Loucy (cell line): ENCODE measurements around the gene TBC1D20.

Experiments used
- H2AFZ ChIP-seq: fragments of 200-600 bp; sonication (generic); 2 replicates; pipeline ENCODE4 v1.6.0; 2016; ENCODE audit warnings: antibody characterized with exemption, mild to moderate bottlenecking, low read length, moderate library complexity
- H3F3A ChIP-seq: fragments of 200-600 bp; 2 replicates; pipeline ENCODE4 v1.6.0; 2016; ENCODE audit warnings: antibody characterized with exemption, low read depth, mild to moderate bottlenecking
- H3K27me3 ChIP-seq: fragments of 200-600 bp; sonication (generic); 2 replicates; pipeline ENCODE4 v1.6.1; 2014; ENCODE audit warnings: low read length, mild to moderate bottlenecking; ENCODE audit not compliant: insufficient read depth, poor library complexity, severe bottlenecking
- H3K36me3 ChIP-seq: fragments of 200-600 bp; sonication (generic); 2 replicates; pipeline ENCODE4 v1.6.1; 2016; ENCODE audit warnings: low read length; ENCODE audit not compliant: insufficient read depth
- H3K4me1 ChIP-seq: fragments of 200-600 bp; sonication (generic); 2 replicates; pipeline ENCODE4 v1.5.1; 2014; ENCODE audit warnings: low read length, mild to moderate bottlenecking; ENCODE audit not compliant: insufficient read depth, poor library complexity, severe bottlenecking
- H3K4me2 ChIP-seq: fragments of 200-600 bp; sonication (generic); 2 replicates; pipeline ENCODE4 v1.6.0; 2014; ENCODE audit warnings: antibody characterized with exemption, low read length, low read depth, mild to moderate bottlenecking; ENCODE audit not compliant: poor library complexity, severe bottlenecking
- H3K4me3 ChIP-seq: fragments of 200-600 bp; sonication (generic); 2 replicates; pipeline ENCODE4 v1.5.1; 2014; ENCODE audit warnings: low read length, mild to moderate bottlenecking, mixed read lengths; ENCODE audit not compliant: poor library complexity, severe bottlenecking
- H3K79me2 ChIP-seq: fragments of 200-600 bp; sonication (generic); 2 replicates; pipeline ENCODE4 v1.6.1; 2014; ENCODE audit warnings: low read length; ENCODE audit not compliant: insufficient read depth
- H3K9ac ChIP-seq: fragments of 200-600 bp; sonication (generic); 2 replicates; pipeline ENCODE4 v1.6.0; 2014; ENCODE audit warnings: mild to moderate bottlenecking, low read depth, low read length, moderate library complexity; ENCODE audit not compliant: poor library complexity, severe bottlenecking
- H3K9me2 ChIP-seq: fragments of 200-600 bp; sonication (generic); replicated peaks from 2 replicates; pipeline ENCODE4 v1.6.1; 2016; ENCODE audit warnings: low read depth, low read length, mixed read lengths
- H3K9me3 ChIP-seq: fragments of 200-600 bp; sonication (generic); 2 replicates; pipeline ENCODE4 v1.6.1; 2014; ENCODE audit warnings: mild to moderate bottlenecking, antibody characterized with exemption, low read length, low read depth; ENCODE audit not compliant: insufficient read depth
- H4K20me1 ChIP-seq: fragments of 200-600 bp; sonication (generic); 2 replicates; pipeline ENCODE4 v1.6.0; 2014; ENCODE audit warnings: antibody characterized with exemption, low read length, mild to moderate bottlenecking; ENCODE audit not compliant: insufficient read depth, poor library complexity, severe bottlenecking
- EZH2phosphoT487 ChIP-seq: fragments of 200-600 bp; IDR thresholded peaks from 2 replicates; pipeline ENCODE4 v1.6.1; 2018; ENCODE audit warnings: antibody characterized with exemption, mild to moderate bottlenecking, moderate library complexity, borderline replicate concordance
- TF ChIP-seq, protein P1 (sequence below): fragments of 200-600 bp; sonication (generic); conservative IDR thresholded peaks from 2 replicates; pipeline ENCODE4 v1.5.1; 2014; ENCODE audit warnings: mild to moderate bottlenecking, antibody characterized with exemption, low read length

TBC1D20 gene

GRCh38 chr20:440636-441035, 21.7 kb downstream of the TBC1D20 start:
- Histone ChIP-seq H3K4me1 (peaks cover 51% of the 10 kb centered on the region), H4K20me1 (no peaks in the 10 kb centered on the region), H3K9me3 (no peaks in the 10 kb centered on the region), H3F3A (peaks cover 21% of the 10 kb centered on the region), H3K27me3 (no peaks in the 10 kb centered on the region), H3K4me3 (no peak overlapping the region), H3K36me3 (peaks cover 72% of the 10 kb centered on the region), H3K79me2 (peaks cover 19% of the 10 kb centered on the region; the same call in 1 of the 2 replicates), H3K9me2 (no peaks in the 10 kb centered on the region), H3K4me2 (no peak overlapping the region), H2AFZ (no peak overlapping the region), H3K9ac (no peak overlapping the region)
- TF ChIP-seq, protein P1, sequence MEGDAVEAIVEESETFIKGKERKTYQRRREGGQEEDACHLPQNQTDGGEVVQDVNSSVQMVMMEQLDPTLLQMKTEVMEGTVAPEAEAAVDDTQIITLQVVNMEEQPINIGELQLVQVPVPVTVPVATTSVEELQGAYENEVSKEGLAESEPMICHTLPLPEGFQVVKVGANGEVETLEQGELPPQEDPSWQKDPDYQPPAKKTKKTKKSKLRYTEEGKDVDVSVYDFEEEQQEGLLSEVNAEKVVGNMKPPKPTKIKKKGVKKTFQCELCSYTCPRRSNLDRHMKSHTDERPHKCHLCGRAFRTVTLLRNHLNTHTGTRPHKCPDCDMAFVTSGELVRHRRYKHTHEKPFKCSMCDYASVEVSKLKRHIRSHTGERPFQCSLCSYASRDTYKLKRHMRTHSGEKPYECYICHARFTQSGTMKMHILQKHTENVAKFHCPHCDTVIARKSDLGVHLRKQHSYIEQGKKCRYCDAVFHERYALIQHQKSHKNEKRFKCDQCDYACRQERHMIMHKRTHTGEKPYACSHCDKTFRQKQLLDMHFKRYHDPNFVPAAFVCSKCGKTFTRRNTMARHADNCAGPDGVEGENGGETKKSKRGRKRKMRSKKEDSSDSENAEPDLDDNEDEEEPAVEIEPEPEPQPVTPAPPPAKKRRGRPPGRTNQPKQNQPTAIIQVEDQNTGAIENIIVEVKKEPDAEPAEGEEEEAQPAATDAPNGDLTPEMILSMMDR = no peak
- TF ChIP-seq EZH2phosphoT487 = no peak

GRCh38 chr20:440148-440547, 22.2 kb downstream of the TBC1D20 start:
- no peak overlapping the region for H2AFZ ChIP-seq
- H3K4me2 ChIP-seq = peak overlapping the region; percentile 93
- no peak overlapping the region for H3K4me3 ChIP-seq
- H3K9me3 ChIP-seq = no peaks in the 10 kb centered on the region
- H3K79me2 ChIP-seq = 0 out of 2 replicates have a peak, but pooled peaks cover 14% of the 10 kb centered on the region
- no peaks in the 10 kb centered on the region for H3K9me2 ChIP-seq
- H3F3A ChIP-seq = peaks cover 21% of the 10 kb centered on the region
- peaks cover 71% of the 10 kb centered on the region for H3K36me3 ChIP-seq
- H3K27me3 ChIP-seq = no peaks in the 10 kb centered on the region
- H3K4me1 ChIP-seq = peaks cover 52% of the 10 kb centered on the region
- peak overlapping the region; percentile 80 for H3K9ac ChIP-seq
- TF ChIP-seq EZH2phosphoT487 = no peak
- TF ChIP-seq, protein P1 = no peak
- H4K20me1 ChIP-seq = no peaks in the 10 kb centered on the region

DNA sequence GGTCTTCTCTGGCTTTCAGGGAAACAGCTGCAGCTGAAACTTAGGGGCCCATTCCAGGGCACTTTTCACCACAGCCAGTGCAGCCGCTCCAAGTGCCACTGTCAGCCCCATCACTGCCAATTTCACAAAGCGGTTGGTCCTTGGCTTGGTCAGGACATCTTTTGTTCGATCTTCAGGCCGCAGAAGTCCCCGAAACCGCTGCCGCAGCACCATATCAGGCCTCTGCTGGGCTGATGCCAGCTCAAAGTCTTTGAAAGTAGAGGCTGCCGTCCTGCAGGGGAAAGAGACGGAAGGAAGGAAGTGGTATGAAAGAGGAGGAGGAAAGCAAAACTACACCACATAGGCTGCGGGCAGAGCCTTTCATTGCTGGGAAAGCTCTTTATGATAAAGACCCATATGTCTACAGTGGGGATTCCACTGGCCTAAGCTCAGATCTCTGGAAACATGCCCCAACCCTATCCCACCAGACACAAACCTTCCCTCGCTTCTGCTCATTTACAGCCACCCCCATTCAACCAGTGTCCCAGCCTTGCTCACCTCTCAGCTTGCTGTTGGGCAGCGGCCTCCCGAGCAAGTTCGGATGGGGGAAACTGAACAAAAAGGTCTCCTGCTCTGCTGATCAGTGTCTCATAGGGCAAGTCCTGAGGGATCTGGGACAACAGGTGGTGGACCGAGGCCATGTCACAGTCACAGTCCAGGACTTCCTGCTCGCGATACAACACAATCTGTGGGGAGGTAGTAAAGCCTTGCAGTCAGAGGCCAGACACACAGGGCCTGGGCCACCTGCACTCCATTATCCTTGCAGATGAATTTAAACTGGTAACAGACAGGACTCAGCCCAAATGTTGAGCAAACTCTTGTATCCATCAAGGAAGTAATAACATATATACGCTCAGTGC, 23.5 kb downstream of the TBC1D20 start:
- Histone ChIP-seq H3K9me3 (no peaks in the 10 kb centered on the region), H3K4me2 (peak overlapping the region; percentile 93), H3K9me2 (no peaks in the 10 kb centered on the region), H3K36me3 (peaks cover 65% of the 10 kb centered on the region), H3K4me1 (peaks cover 54% of the 10 kb centered on the region), H3F3A (peaks cover 21% of the 10 kb centered on the region), H3K79me2 (0 out of 2 replicates have a peak, but pooled peaks cover 12% of the 10 kb centered on the region), H3K4me3 (peak overlapping the region; percentile 71), H3K9ac (peak overlapping the region; percentile 80), H4K20me1 (no peaks in the 10 kb centered on the region), H2AFZ (no peak overlapping the region), H3K27me3 (no peaks in the 10 kb centered on the region)
- TF ChIP-seq EZH2phosphoT487 = no peak
- TF ChIP-seq, protein P1 = no peak
